Measurements from ENCODE around the gene ANKRD26.

GRCh38 chr10:26977635-26978034 is 122.7 kb downstream of the ANKRD26 start:
- TF ChIP-seq, protein P1, sequence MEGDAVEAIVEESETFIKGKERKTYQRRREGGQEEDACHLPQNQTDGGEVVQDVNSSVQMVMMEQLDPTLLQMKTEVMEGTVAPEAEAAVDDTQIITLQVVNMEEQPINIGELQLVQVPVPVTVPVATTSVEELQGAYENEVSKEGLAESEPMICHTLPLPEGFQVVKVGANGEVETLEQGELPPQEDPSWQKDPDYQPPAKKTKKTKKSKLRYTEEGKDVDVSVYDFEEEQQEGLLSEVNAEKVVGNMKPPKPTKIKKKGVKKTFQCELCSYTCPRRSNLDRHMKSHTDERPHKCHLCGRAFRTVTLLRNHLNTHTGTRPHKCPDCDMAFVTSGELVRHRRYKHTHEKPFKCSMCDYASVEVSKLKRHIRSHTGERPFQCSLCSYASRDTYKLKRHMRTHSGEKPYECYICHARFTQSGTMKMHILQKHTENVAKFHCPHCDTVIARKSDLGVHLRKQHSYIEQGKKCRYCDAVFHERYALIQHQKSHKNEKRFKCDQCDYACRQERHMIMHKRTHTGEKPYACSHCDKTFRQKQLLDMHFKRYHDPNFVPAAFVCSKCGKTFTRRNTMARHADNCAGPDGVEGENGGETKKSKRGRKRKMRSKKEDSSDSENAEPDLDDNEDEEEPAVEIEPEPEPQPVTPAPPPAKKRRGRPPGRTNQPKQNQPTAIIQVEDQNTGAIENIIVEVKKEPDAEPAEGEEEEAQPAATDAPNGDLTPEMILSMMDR (IDR thresholded peaks at IDR 0.05): no peak
- TF ChIP-seq POLR2A (IDR thresholded peaks at IDR 0.05): no peak

All from heart left ventricle (tissue), 13 donors.